Tibial nerve (tissue), 4 donors: ENCODE measurements around the gene HSBP1.

Experiments used
- CTCF ChIP-seq, 5 experiments: fragments of 200-600 bp in 3 of 5; fragments of 450-650 bp in 2 of 5; sonication (generic) in 3 of 5; IDR thresholded peaks; one replicate each; pipeline ENCODE4 v1.5.1; 2016 to 2019; ENCODE audit warnings: antibody characterized with exemption in 5 of 5, mild to moderate bottlenecking in 3 of 5, moderate library complexity in 2 of 5
- EP300 ChIP-seq, 2 donors: sonication (generic); formaldehyde crosslinking; IDR thresholded peaks; one replicate each; pipeline ENCODE4 v1.6.1; 2017; ENCODE audit warnings: antibody characterized with exemption in 2 of 2, mild to moderate bottlenecking in 1 of 2

- no peak for TF ChIP-seq CTCF (IDR thresholded peaks at IDR 0.05)
- TF ChIP-seq EP300 (IDR thresholded peaks at IDR 0.05) = no peak
These were observed 23.1 kb downstream of the HSBP1 start for GRCh38 chr16:83830769-83831455.
